ENCODE results near the gene NFAM1. TPM values are rescaled to one million over a fixed set of nuclear protein-coding genes. Genes with fewer than 3 reads are reported as not detected.

NFAM1 gene
- total and polyA plus RNA-seq, 2 experiments from 2014 or later = 0.53 to 1.0 TPM

DNA sequence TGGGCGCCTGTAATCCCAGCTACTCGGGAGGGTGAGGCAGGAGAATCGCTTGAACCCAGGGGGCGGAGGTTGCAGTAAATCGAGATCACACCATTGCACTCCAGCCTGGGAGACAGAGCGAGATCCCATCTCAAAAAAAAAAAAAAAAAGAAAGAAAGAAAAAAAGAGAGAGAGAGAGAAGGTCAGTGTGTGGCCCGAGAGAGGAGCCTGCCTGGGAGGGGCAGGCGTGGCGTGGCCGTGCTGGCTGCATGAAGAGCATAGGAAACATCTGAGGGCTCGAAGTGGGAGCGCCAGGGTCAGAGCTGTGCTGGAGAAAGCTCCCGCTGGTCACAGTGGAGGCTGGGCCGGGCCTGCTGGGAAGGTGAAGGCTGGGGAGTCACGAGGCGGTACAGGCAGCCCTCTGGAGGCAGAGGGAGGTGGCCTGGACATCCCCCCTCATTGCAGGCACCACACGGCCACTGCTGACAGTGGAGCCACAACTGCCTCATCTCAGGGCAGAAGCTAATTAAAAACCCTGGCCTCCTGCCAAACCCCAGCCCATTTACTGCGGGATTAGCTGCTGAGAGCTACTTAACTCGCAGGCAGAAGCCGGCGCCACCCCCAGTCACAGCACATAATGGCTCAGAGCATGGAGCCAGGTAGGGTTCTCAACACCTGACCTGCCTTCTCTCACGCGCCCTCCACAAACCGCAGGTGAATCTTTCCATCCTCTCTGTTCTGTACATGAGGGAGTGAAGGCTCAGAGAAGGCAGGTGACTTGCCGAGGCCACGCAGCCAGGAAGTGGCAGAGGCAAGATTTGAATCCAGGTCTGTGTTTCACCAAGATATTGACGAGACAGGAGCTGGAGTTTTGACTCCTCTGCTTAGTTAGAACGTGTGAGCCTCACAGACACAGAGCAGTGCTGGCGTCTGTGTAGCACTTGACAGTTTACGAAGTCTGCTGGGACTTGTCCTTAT is 32.6 kb downstream of the NFAM1 start:
- Histone ChIP-seq H3K9me2 (replicated peaks; ENCODE audit: insufficient read depth) (no peaks in the 10 kb centered on the region), H3K36me3 (replicated peaks; ENCODE audit: insufficient read depth, low read depth) (no peaks in the 10 kb centered on the region), H2AFZ (no peak overlapping the region), H3K4me2 (no peak overlapping the region), H3K79me2 (no peaks in the 10 kb centered on the region), H3K4me1 (ENCODE audit: insufficient read depth) (peaks cover 7% of the 10 kb centered on the region), H3K27me3 (no peaks in the 10 kb centered on the region), H3K4me3 (no peak overlapping the region), H4K20me1 (ENCODE audit: insufficient read depth, poor library complexity, severe bottlenecking) (no peaks in the 10 kb centered on the region), H3K9me3 (ENCODE audit: low read depth) (no peaks in the 10 kb centered on the region), H3K27ac (no peak overlapping the region)
- DNase-seq (ENCODE audit: low spot score) = peak; percentile 58
- TF ChIP-seq EZH2 (IDR thresholded peaks at IDR 0.05; ENCODE audit: borderline replicate concordance) = no peak
- TF ChIP-seq CTCF (IDR thresholded peaks at IDR 0.05; ENCODE audit: poor library complexity) = no peak
- TF ChIP-seq EZH2phosphoT487 (IDR thresholded peaks at IDR 0.05; ENCODE audit: low read depth, severe bottlenecking, unreplicated experiment) = no peak
- 64% methylated on average over 28 of the region's 30 CpGs for WGBS (ENCODE audit: low lambda C conversion rate, missing lambda C conversion rate)

GRCh38 chr22:42397332-42398249 is 34.6 kb downstream of the NFAM1 start:
- no peaks in the 10 kb centered on the region for H3K27me3 ChIP-seq
- no peak overlapping the region for H2AFZ ChIP-seq
- no peaks in the 10 kb centered on the region for H3K9me3 ChIP-seq (ENCODE audit: low read depth)
- 86% methylated on average over 15 of the region's 15 CpGs for WGBS (ENCODE audit: low lambda C conversion rate, missing lambda C conversion rate)
- H3K36me3 ChIP-seq (replicated peaks; ENCODE audit: insufficient read depth, low read depth) = no peaks in the 10 kb centered on the region
- H3K79me2 ChIP-seq = no peaks in the 10 kb centered on the region
- H3K9me2 ChIP-seq (replicated peaks; ENCODE audit: insufficient read depth) = no peaks in the 10 kb centered on the region
- TF ChIP-seq EZH2 (IDR thresholded peaks at IDR 0.05; ENCODE audit: borderline replicate concordance) (no peak), CTCF (IDR thresholded peaks at IDR 0.05; ENCODE audit: poor library complexity) (no peak), EZH2phosphoT487 (IDR thresholded peaks at IDR 0.05; ENCODE audit: low read depth, severe bottlenecking, unreplicated experiment) (no peak)
- H4K20me1 ChIP-seq (ENCODE audit: insufficient read depth, poor library complexity, severe bottlenecking) = no peaks in the 10 kb centered on the region
- DNase-seq (ENCODE audit: low spot score) = no peak
- peaks cover 7% of the 10 kb centered on the region for H3K4me1 ChIP-seq (ENCODE audit: insufficient read depth)
- no peak overlapping the region for H3K27ac ChIP-seq
- H3K4me2 ChIP-seq = no peak overlapping the region
- no peak overlapping the region for H3K4me3 ChIP-seq

GRCh38 chr22:42396621-42397331 is 35.4 kb downstream of the NFAM1 start:
- Histone ChIP-seq H3K9me2 (replicated peaks; ENCODE audit: insufficient read depth) (no peaks in the 10 kb centered on the region), H3K4me3 (no peak overlapping the region), H3K9me3 (ENCODE audit: low read depth) (no peaks in the 10 kb centered on the region), H3K27ac (no peak overlapping the region), H3K4me1 (ENCODE audit: insufficient read depth) (peaks cover 7% of the 10 kb centered on the region), H3K79me2 (no peaks in the 10 kb centered on the region), H2AFZ (no peak overlapping the region), H4K20me1 (ENCODE audit: insufficient read depth, poor library complexity, severe bottlenecking) (no peaks in the 10 kb centered on the region), H3K36me3 (replicated peaks; ENCODE audit: insufficient read depth, low read depth) (no peaks in the 10 kb centered on the region), H3K4me2 (no peak overlapping the region), H3K27me3 (no peaks in the 10 kb centered on the region)
- TF ChIP-seq EZH2 (IDR thresholded peaks at IDR 0.05; ENCODE audit: borderline replicate concordance) = no peak
- no peak for TF ChIP-seq CTCF (IDR thresholded peaks at IDR 0.05; ENCODE audit: poor library complexity)
- TF ChIP-seq EZH2phosphoT487 (IDR thresholded peaks at IDR 0.05; ENCODE audit: low read depth, severe bottlenecking, unreplicated experiment) = no peak
- no peak for DNase-seq (ENCODE audit: low spot score)
- WGBS (ENCODE audit: low lambda C conversion rate, missing lambda C conversion rate) = 82% methylated on average over 21 of the region's 24 CpGs
